Hepatocyte (in vitro differentiated cells): ENCODE measurements around the gene PER2. TPM values are rescaled to one million over a fixed set of nuclear protein-coding genes. Genes with fewer than 3 reads are reported as not detected.
A peak's percentile ranks its signal among the peaks of the same experiment; 100 is the strongest.

Experiments used
- DNase-seq: peaks from one replicate; pipeline ENCODE4 v3.0.0-alpha.2; 2016; ENCODE audit warnings: low spot score
- H2AFZ ChIP-seq: fragments of 200-600 bp; sonication (generic); 2 replicates; pipeline ENCODE4 v1.6.0; 2016; ENCODE audit warnings: antibody characterized with exemption, mild to moderate bottlenecking
- H3K27ac ChIP-seq: fragments of 200-600 bp; sonication (generic); 2 replicates; pipeline ENCODE4 v1.5.1; 2016; ENCODE audit warnings: mild to moderate bottlenecking
- H3K27me3 ChIP-seq: fragments of 200-600 bp; sonication (generic); 2 replicates; pipeline ENCODE4 v1.6.1; 2016
- H3K36me3 ChIP-seq: fragments of 200-600 bp; sonication (generic); replicated peaks from 2 replicates; pipeline ENCODE4 v1.5.1; 2016; ENCODE audit warnings: low read depth; ENCODE audit not compliant: insufficient read depth
- H3K4me1 ChIP-seq: fragments of 200-600 bp; sonication (generic); 2 replicates; pipeline ENCODE4 v1.5.1; 2016; ENCODE audit warnings: mild to moderate bottlenecking, moderate library complexity; ENCODE audit not compliant: insufficient read depth
- H3K4me2 ChIP-seq: fragments of 200-600 bp; sonication (generic); 2 replicates; pipeline ENCODE4 v1.6.0; 2016
- H3K4me3 ChIP-seq: fragments of 200-600 bp; sonication (generic); 2 replicates; pipeline ENCODE4 v1.5.1; 2016; ENCODE audit warnings: mild to moderate bottlenecking
- H3K79me2 ChIP-seq: fragments of 200-600 bp; sonication (generic); 2 replicates; pipeline ENCODE4 v1.6.0; 2017; ENCODE audit warnings: mild to moderate bottlenecking
- H3K9me2 ChIP-seq: fragments of 200-600 bp; sonication (generic); replicated peaks from 2 replicates; pipeline ENCODE4 v1.6.0; 2017; ENCODE audit warnings: mild to moderate bottlenecking; ENCODE audit not compliant: insufficient read depth
- H3K9me3 ChIP-seq: fragments of 200-600 bp; sonication (generic); 2 replicates; pipeline ENCODE4 v1.5.1; 2016; ENCODE audit warnings: low read depth, mild to moderate bottlenecking
- H4K20me1 ChIP-seq: fragments of 200-600 bp; sonication (generic); 2 replicates; pipeline ENCODE4 v1.6.0; 2016; ENCODE audit warnings: mild to moderate bottlenecking; ENCODE audit not compliant: insufficient read depth, poor library complexity, severe bottlenecking
- EZH2 ChIP-seq: fragments of 200-600 bp; sonication (generic); IDR thresholded peaks from 2 replicates; pipeline ENCODE4 v1.6.1; 2016; ENCODE audit warnings: antibody characterized with exemption, mild to moderate bottlenecking, borderline replicate concordance
- EZH2phosphoT487 ChIP-seq: fragments of 200-600 bp; sonication (generic); IDR thresholded peaks from one replicate; pipeline ENCODE4 v1.6.1; 2018; ENCODE audit warnings: antibody characterized with exemption, mild to moderate bottlenecking, low read depth, moderate library complexity; ENCODE audit not compliant: unreplicated experiment, severe bottlenecking
- WGBS: methylation state at CpG from one replicate; pipeline ENCODE4 v1.1.6; 2016; ENCODE audit warnings: low lambda C conversion rate; ENCODE audit errors: missing lambda C conversion rate; 5-methylcytosine and 5-hydroxymethylcytosine counted together
- polyA plus RNA-seq: library from polyadenylated mRNA; unstranded; fragments of >200 nt; fragmentation: Nextera tagmentation; extraction: Ambion mirVana; gene quantifications from 2 replicates; pipeline ENCODE4 v1.2.1, GENCODE V29; 2016
- total RNA-seq: library from RNA; depleted of rRNA; stranded (reverse); fragments of >200 nt; gene quantifications from 2 replicates; pipeline ENCODE4 v1.2.3, GENCODE V29; 2014
- TF ChIP-seq, protein P1 (sequence below): fragments of 200-600 bp; sonication (generic); IDR thresholded peaks from 2 replicates; pipeline ENCODE4 v1.5.1; 2016; ENCODE audit warnings: antibody characterized with exemption, mild to moderate bottlenecking; ENCODE audit not compliant: poor library complexity

Gene PER2
- total and polyA plus RNA-seq, 2 experiments from 2014 or later = 6.0 to 8.9 TPM

DNA sequence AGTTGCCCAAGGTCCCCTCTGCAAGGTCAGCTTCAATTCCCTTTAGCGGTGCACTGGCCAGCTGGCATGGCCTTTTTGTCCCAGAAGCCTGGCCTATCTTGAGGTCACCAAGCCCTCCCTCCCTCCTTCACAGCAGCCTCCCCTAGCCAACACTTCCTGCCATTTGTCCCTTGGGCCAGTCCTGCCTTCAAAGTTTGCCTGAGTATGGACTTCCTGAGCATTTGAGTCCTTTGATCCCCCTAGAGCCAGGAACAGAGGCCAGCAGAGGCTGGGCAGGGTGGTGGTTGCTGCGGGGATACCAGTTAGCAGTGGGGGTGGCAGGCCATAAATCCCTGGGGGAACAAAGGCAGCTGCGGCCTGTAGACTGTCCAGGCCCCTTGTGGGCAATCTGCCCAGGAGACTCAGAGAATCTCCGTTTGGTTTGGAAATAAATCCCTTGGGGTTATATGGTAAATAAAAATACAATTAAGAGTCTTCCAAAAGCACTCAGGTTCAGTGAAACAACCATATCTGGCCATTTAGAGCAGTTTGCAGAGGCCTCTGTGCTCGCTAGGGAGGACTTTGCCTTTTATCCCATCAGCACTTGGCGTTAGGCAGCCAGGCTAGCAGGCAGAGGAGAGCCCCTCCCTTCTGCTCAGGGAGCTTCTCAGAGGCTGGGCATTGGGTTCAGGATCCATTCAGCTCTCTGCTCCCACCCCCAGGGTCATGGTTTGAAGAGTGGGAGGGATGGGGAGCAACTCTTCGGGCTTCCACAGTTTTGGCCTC, 45.5 kb downstream of the PER2 start:
- Histone ChIP-seq H3K4me1 (peaks cover 32% of the 10 kb centered on the region), H3K79me2 (no peaks in the 10 kb centered on the region), H3K4me2 (peak overlapping the region; percentile 11), H3K9me2 (no peaks in the 10 kb centered on the region), H3K27me3 (peaks cover 9% of the 10 kb centered on the region), H4K20me1 (no peaks in the 10 kb centered on the region), H3K36me3 (no peaks in the 10 kb centered on the region), H3K9me3 (no peaks in the 10 kb centered on the region), H2AFZ (no peak overlapping the region), H3K27ac (peak overlapping the region; percentile 64), H3K4me3 (no peak overlapping the region)
- WGBS = 41% methylated on average over 7 of the region's 7 CpGs
- TF ChIP-seq, protein P1, sequence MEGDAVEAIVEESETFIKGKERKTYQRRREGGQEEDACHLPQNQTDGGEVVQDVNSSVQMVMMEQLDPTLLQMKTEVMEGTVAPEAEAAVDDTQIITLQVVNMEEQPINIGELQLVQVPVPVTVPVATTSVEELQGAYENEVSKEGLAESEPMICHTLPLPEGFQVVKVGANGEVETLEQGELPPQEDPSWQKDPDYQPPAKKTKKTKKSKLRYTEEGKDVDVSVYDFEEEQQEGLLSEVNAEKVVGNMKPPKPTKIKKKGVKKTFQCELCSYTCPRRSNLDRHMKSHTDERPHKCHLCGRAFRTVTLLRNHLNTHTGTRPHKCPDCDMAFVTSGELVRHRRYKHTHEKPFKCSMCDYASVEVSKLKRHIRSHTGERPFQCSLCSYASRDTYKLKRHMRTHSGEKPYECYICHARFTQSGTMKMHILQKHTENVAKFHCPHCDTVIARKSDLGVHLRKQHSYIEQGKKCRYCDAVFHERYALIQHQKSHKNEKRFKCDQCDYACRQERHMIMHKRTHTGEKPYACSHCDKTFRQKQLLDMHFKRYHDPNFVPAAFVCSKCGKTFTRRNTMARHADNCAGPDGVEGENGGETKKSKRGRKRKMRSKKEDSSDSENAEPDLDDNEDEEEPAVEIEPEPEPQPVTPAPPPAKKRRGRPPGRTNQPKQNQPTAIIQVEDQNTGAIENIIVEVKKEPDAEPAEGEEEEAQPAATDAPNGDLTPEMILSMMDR = no peak
- TF ChIP-seq EZH2 (no peak), EZH2phosphoT487 (no peak)
- peak; percentile 59 for DNase-seq

DNA sequence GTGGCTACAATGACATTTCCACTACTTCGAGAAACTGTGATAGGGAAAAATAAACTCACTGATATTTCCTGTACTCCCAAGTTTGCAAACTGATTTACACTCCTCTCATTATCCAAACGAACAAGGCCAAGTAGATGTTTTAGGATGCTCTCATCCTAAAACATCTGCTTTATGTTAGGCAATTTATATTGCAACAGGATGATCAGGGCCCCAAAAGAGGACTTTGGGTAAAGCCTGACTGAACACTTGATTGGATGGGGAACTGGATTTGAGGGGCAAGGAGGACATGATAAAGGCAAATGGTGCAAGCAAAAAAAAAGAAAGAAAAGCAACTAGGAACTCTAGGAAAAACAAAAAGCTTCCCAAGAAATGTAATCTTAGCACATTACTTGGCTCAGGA, 46.4 kb downstream of the PER2 start:
- Histone ChIP-seq H3K27ac (peak overlapping the region; percentile 64), H3K4me2 (no peak overlapping the region), H2AFZ (no peak overlapping the region), H4K20me1 (no peaks in the 10 kb centered on the region), H3K27me3 (peaks cover 14% of the 10 kb centered on the region), H3K9me2 (no peaks in the 10 kb centered on the region), H3K4me3 (no peak overlapping the region), H3K4me1 (peaks cover 32% of the 10 kb centered on the region), H3K9me3 (no peaks in the 10 kb centered on the region), H3K36me3 (no peaks in the 10 kb centered on the region), H3K79me2 (no peaks in the 10 kb centered on the region)
- WGBS = 74% methylated on average over 2 of the region's 2 CpGs
- no peak for DNase-seq
- no peak for TF ChIP-seq EZH2
- no peak for TF ChIP-seq EZH2phosphoT487
- TF ChIP-seq, protein P1 = no peak

DNA sequence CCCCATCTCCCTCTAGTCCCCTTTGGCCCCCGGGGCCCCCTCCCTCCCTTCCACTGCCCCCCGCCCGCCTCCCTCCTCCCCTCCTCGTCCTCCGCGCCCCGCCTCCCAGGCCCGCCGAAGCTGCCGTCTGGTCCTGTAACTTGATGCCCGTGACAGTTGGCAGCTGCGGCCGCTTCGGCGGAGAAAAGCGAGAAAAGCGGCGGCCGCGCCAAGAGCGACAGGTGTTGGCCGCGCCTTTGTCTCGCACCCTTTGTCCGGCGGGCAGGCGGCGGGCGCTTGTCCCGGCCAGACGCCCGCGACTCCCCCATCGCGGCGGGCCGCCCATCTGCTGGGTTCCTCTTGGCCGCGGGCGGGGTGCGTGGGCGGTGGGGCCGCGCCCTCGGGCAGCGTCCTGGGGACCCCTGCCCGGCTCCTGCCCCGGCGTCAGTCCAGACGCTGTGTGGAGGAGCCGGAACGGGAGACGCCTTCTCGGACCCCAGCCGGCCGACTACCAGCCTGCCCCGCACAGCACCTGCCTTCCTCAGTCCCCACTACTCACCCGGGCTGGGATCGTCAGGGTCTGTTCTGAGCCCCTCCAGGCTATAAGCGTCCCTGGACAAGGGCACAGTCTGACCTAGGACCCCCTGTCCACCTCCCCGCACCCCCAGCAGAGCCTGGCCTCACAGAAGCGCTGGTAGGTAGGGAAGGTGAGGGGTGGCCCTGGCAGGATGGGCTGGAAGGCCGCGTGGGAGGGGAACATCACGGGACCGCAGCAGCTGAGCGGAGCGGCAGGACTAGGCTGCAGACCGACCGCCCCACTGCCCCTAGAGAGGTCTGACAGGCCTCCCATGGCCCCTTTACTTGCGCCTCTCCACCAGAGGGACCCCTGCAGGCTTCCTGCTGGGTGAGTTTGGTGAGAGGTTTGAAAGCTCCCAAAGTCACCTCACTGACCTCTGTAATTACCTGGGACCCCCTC, 47.4 kb downstream of the PER2 start:
- H4K20me1 ChIP-seq = no peaks in the 10 kb centered on the region
- no peaks in the 10 kb centered on the region for H3K9me3 ChIP-seq
- peaks cover 32% of the 10 kb centered on the region for H3K4me1 ChIP-seq
- H3K27me3 ChIP-seq = peaks cover 14% of the 10 kb centered on the region
- H3K27ac ChIP-seq = no peak overlapping the region
- 8% methylated on average over 61 of the region's 71 CpGs for WGBS
- peak overlapping the region; percentile 99 for H3K4me2 ChIP-seq
- no peak overlapping the region for H2AFZ ChIP-seq
- no peaks in the 10 kb centered on the region for H3K79me2 ChIP-seq
- peak overlapping the region; percentile 30 for H3K4me3 ChIP-seq
- TF ChIP-seq EZH2 = no peak
- no peak for TF ChIP-seq EZH2phosphoT487
- TF ChIP-seq, protein P1 = no peak
- H3K36me3 ChIP-seq = no peaks in the 10 kb centered on the region
- H3K9me2 ChIP-seq = no peaks in the 10 kb centered on the region
- peak; percentile 84 for DNase-seq
